Left lobe of liver (tissue), 2 donors: ENCODE data around the gene CYB5R4. TPM values are rescaled to one million over a fixed set of nuclear protein-coding genes. Genes with fewer than 3 reads are reported as not detected.

Experiments used
- ATAC-seq: fragments of 200-7000 bp; cut with Tn5 transposase; one replicate; pipeline ENCODE4 v1.9.1; 2020; ENCODE audit warnings: mild to moderate bottlenecking, moderate library complexity
- DNase-seq: peaks from one replicate; pipeline ENCODE4 v3.0.0-alpha.2; 2020; ENCODE audit warnings: low spot score
- total RNA-seq: library from RNA; stranded (reverse); gene quantifications from one replicate; pipeline ENCODE4 v1.2.1, GENCODE V29; 2021
- donor health status: DM: no; HTN: no; CAD: no; lungs with moderate emphysema.
- donor health status: DM: no; HTN: yes; CAD: no.

CYB5R4 gene
- total RNA-seq, result 6.7 TPM

- DNase-seq (peak; percentile 96), ATAC-seq (peak; percentile 99)
Observed at GRCh38 chr6:83859410-83860358, at the start of gene CYB5R4. CYB5R4 (plus strand) TSS chr6:83859689; CDS start chr6:83859783, 94 bp downstream.

- no peak for DNase-seq
- no peak for ATAC-seq
Observed at GRCh38 chr6:83812595-83812994, 46.9 kb upstream of the CYB5R4 start.

DNA sequence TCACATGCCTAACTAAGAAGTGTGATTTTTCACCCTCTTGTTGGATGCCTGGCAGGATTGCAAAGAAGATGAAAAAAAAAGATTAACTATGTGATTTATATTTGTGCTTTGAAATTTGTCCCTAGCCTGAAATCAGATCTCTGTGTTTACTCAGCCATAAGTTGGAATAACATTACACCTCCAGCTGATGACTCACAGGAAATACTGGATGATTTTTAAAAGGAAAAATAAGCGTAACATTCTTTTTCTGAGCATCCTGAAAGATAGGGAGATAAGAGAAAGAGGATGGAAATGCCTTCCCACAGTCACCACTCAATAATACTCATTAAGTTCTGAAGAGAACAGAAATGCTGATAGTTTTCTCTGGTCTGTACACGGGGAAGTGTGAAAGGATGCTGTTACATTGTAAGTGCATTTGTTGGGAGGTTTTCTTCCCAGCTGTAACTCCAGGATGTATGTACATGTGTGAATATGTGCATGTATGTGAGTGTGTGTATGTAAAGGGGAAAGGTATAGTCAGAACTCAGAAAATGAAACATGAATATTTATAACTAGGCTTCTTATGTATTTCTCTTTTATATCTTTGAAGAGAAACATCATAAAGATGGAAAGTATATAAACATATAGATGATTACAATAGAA, 43.7 kb upstream of the CYB5R4 start:
- no peak for ATAC-seq

DNA sequence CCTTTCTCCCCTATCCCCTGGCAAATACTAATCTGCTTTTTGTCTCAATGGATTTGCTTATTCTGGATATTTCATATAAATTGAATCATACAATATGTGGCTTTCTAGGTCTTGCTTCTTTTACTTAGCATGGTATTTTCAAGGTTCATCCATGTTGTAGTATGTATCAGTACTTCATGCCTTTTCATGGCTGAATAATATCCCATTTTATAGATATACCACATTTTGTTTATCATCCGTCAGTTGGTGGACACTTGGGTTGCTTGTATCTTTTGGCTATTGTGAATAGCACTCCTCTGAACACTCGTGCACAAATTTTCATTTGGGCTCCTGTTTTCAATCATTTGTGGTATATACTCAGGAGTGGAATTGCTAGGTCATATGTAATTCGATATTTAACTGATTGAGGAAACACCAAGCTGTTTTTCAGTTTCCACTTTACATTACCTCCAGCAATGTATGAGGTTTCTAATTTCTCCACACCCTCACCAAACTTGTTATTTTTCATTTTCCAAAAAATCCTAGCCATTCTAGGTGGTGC, 36.8 kb upstream of the CYB5R4 start:
- ATAC-seq, result no peak
- no peak for DNase-seq

More for the DNA sequence above, 43.7 kb upstream of the CYB5R4 start:
- no peak for DNase-seq

- ATAC-seq (no peak), DNase-seq (no peak)
Observed at GRCh38 chr6:83824388-83824801, 35.1 kb upstream of the CYB5R4 start.

DNA sequence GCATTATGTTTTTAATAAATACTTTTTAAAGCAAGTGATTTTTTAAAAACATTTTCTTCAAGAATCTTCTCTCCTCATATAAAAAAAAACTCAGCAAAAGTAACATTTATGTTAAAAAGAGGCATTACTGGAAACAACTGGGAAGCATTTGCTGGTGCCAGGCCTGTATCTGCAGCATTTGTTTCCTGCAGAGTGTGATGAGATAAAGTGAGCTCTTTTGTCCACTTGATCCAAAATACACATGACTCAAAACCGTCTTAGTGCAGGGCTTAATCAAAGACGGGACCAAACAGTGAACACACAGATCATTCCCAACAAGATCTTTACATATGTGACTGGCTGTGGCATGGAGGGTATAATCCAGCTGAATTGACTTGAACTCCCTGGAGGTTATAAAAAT, 34.7 kb upstream of the CYB5R4 start:
- no peak for DNase-seq
- ATAC-seq, result no peak

DNA sequence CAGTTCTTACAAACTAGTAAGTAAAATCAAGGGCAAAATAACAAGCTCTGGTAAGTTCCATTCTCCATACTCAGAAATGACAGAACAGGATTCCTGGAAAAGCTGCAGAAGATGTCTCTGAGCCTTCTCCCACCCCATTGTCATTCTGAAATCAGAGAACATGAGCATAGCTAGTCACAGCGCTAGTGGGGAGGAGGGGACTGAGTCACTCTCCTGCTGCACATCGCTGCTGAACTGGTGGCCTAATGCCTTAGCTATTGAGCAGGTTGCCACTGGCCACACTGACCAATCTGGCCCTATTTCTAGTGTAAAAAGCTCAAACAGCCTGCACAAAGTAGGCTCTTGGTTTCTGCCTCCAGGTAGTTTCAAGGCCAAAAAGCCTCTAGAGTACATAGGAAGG, 32.4 kb upstream of the CYB5R4 start:
- no peak for DNase-seq
- no peak for ATAC-seq

DNA sequence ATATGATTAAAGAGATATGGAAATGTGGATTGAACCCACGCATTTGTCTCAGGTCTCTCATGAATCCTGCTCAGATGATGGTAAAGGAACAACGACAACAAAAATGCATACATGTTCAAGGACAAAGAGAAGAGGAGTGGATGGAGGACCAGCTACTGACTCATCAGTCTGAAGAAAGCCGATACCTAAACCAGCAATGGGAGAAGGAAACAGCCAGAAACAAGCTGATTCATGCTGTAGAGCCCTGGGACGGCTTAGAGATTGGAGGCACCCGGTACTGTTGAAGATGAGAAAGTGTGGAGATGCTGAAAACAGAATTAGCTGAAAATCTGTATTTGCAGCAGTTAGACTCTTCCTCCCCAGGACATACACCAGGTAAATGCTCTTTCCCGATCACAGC, 20.8 kb upstream of the CYB5R4 start:
- DNase-seq, result no peak
- ATAC-seq, result no peak

DNA sequence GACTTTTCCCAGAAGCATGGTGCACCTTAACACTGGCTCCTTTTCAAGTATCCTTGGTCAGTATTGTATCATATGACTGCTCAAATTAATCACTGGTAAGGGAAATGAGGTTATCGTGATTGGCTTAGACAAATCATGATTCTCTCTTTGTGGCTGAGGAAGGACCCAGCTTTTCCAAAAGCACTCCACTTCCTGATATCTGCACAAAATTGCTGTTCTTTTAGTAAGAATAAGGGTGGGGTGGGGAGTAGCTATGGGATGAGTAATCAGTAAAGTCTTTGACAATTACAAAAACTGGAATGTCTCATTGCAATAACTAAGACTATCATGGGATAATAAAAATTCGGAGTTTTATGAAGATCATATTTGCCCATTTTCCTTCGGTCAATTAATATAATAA, 15.3 kb upstream of the CYB5R4 start:
- no peak for DNase-seq
- ATAC-seq, result no peak

- DNase-seq, result no peak
- no peak for ATAC-seq
Observed at GRCh38 chr6:83846291-83846690, 13.2 kb upstream of the CYB5R4 start.

GRCh38 chr6:83847179-83847578, 12.3 kb upstream of the CYB5R4 start:
- DNase-seq (no peak), ATAC-seq (no peak)

DNA sequence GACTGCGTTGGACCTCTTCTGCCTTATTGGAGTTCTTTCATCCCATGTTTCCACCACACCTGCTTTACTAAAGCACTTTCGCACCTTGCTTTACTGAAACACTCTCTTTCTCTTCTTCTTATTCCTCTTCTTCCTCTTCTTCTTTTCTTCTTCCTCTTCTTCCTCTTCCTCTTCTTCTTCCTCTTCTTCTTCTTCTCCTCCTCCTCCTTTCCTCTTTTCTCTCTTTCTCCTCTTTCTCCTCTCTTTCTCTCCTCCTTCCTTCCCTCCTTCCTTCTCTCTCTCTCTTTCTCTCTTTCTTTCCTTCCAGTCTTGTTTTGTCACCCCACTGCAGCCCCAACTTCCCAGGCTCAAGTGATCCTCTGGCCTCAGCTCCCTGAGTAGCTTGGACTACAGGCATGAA, 10.4 kb upstream of the CYB5R4 start:
- DNase-seq (no peak), ATAC-seq (no peak)

- ATAC-seq (no peak), DNase-seq (no peak)
Observed at GRCh38 chr6:83849610-83850009, 9.9 kb upstream of the CYB5R4 start.

- DNase-seq, result no peak
- no peak for ATAC-seq
Observed at GRCh38 chr6:83852528-83853177, 6.8 kb upstream of the CYB5R4 start.

DNA sequence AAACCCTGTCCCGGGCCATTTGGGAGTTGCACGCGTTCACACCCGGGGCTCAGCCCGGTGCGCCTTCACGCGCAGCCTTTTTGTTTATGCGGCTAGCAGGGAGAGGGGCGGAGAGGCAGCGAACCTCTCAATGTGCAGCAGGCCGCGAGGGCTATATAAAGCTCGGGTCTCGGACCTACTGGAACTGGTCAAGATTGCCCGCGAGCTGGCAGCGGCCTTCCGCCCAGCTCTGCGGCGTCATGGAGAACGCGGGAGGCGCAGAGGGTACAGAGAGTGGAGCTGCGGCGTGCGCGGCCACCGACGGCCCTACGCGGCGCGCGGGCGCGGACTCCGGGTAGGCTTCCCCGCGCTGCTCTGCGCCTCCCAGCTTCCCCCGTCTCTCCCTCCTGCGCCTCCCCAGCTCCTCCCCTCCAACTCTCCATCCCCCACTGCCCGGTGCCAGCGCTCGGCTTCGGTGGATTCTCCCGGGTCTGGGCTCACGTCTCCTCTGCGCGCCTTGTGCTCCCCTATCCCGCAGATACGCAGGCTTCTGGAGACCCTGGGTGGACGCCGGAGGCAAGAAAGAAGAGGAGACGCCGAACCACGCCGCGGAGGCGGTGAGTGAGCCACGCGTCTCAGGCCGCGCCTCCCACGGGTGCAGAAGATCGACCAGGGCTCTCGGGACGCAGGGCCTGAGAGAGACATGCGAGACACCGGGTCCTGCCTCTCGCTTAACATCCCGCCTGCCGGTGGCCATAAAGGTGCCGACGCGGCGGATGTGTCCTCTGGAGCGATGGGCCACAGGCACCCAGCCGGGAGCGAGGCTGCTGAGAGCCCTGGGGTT, 6.1 kb upstream of the CYB5R4 start, which contains the start of gene RIPPLY2:
RIPPLY2 (plus strand) TSS at position 183 of the 823 bp plus-strand sequence; CDS start at position 240, 57 bp downstream.
- ATAC-seq, result peak; percentile 41
- no peak for DNase-seq

DNA sequence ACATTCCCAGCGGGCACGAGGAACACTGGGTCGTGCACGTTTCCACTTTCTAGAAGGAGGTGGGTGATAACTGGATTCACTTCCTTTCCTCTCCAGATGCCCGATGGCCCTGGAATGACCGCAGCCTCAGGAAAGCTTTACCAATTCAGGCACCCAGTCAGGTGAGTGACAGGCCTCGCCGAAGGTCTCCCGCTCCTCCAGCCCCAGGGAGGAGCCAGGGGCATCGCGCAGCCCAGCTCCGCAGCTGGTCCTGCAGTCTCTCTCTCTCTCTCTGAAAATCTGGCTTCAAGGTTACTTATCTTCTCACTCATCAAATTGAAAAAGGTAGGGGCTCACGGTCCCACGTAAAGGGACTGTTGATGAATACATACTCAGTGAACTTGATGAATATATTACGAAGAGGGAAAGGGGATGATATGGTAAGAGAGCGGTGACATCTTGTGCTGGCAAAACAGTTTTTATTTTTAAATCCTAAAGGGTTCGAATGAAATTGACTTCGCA, 5.4 kb upstream of the CYB5R4 start:
- DNase-seq, result no peak
- ATAC-seq, result no peak

GRCh38 chr6:83854766-83855165, 4.7 kb upstream of the CYB5R4 start:
- ATAC-seq (no peak), DNase-seq (no peak)

DNA sequence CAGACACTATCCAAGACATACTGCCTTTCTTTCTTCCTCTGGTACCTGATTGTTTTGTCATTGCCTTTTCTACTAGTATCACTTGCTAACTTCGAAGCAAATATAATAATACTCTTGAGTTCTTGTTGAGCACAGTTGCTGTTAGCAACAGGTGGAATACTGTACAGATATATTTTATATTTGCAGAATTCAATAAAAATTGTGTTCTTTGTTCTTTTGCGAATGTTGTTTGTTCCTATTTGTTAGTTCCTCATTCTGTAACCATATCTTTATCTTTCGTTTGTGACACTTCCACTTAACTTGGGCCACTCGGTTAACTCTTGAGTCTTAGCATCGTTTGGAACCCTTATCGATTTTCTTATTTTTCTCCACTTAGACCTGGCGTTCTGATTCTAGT, 868 bp downstream of the CYB5R4 start:
- ATAC-seq (no peak), DNase-seq (no peak)

GRCh38 chr6:83860782-83861495, 1.4 kb downstream of the CYB5R4 start:
- DNase-seq (no peak), ATAC-seq (no peak)
